NCI-H460 (cell line): ENCODE measurements around the gene OPTN. TPM values are rescaled to one million over a fixed set of nuclear protein-coding genes. Genes with fewer than 3 reads are reported as not detected.
"Not testable (repeated sequence)": the region's sequence is repeated elsewhere in the genome, so short reads cannot be mapped to it uniquely, and the experiment has no call there.

Experiments used
- DNase-seq: peaks from one replicate; pipeline ENCODE4 v3.0.0-alpha.2; 2016; ENCODE audit warnings: low read depth; ENCODE audit errors: extremely low read depth
- total RNA-seq: library from RNA; depleted of rRNA; stranded (reverse); fragments of >200 nt; shearing (Covaris generic); gene quantifications from 2 replicates; pipeline ENCODE4 v1.2.3, GENCODE V29; 2014

OPTN gene
- total RNA-seq, 1 experiment from 2014 or later: 13.3 TPM

- no peak for DNase-seq
Measured at GRCh38 chr10:13117841-13118783, 18.1 kb downstream of the OPTN start.

- DNase-seq: no peak
Measured at GRCh38 chr10:13118784-13119410, 18.9 kb downstream of the OPTN start.

GRCh38 chr10:13120786-13121499, 21.0 kb downstream of the OPTN start:
- DNase-seq: no peak

- no peak for DNase-seq
Measured at GRCh38 chr10:13121500-13121854, 21.5 kb downstream of the OPTN start.

GRCh38 chr10:13136651-13137050, 36.7 kb downstream of the OPTN start:
- DNase-seq: no peak

- no peak for DNase-seq
Measured at GRCh38 chr10:13139150-13139549, 39.2 kb downstream of the OPTN start.

GRCh38 chr10:13139676-13140075, 39.7 kb downstream of the OPTN start:
- no peak for DNase-seq

- DNase-seq: no peak
Measured at GRCh38 chr10:13140627-13141190, 40.7 kb downstream of the OPTN start.

- no peak for DNase-seq
Measured at GRCh38 chr10:13143766-13144165, 43.8 kb downstream of the OPTN start.

GRCh38 chr10:13144814-13145213, 44.9 kb downstream of the OPTN start:
- no peak for DNase-seq

GRCh38 chr10:13146379-13146778, 46.4 kb downstream of the OPTN start:
- DNase-seq: no peak

GRCh38 chr10:13147161-13147560, 47.2 kb downstream of the OPTN start:
- DNase-seq: no peak

- no peak for DNase-seq
Measured at GRCh38 chr10:13152296-13152695, 52.3 kb downstream of the OPTN start.

GRCh38 chr10:13155860-13156259, 55.9 kb downstream of the OPTN start:
- DNase-seq: not testable (repeated sequence)

GRCh38 chr10:13158401-13158800, 58.4 kb downstream of the OPTN start:
- DNase-seq: no peak

GRCh38 chr10:13160934-13161856, 61.2 kb downstream of the OPTN start, which contains the start of gene MCM10:
Gene MCM10, plus strand, starts transcription at chr10:13161558. Its CDS starts 2,645 bp downstream, at chr10:13164203.
- peak; percentile 98 for DNase-seq

- DNase-seq: no peak
Measured at GRCh38 chr10:13161857-13162271, 61.9 kb downstream of the OPTN start.

- no peak for DNase-seq
Measured at GRCh38 chr10:13163859-13164258, 63.9 kb downstream of the OPTN start.

GRCh38 chr10:13165177-13165576, 65.2 kb downstream of the OPTN start:
- DNase-seq: no peak

- no peak for DNase-seq
Measured at GRCh38 chr10:13167568-13167967, 67.6 kb downstream of the OPTN start.
